HepG2 (cell line): ENCODE data around the gene HMCN2. TPM values are rescaled to one million over a fixed set of nuclear protein-coding genes. Genes with fewer than 3 reads are reported as not detected.

Experiments
- ATAC-seq: fragments of 200-7000 bp; cut with Tn5 transposase; 3 replicates; pipeline ENCODE4 v1.9.1; 2020; ENCODE audit warnings: mild to moderate bottlenecking, moderate library complexity
- BruUV-seq: library from RNA; stranded (reverse); fragments of 400-500 nt; replicated peaks from 2 replicates; lab custom pipeline; 2021; lab: Mats Ljungman, UMichigan
- CTCF ChIA-PET: fragments of 300-600 bp; formaldehyde crosslinking; extraction: SDS; loops from one replicate; lab custom pipeline; 2021; ENCODE audit warnings: low total read pairs, inconsistent platforms, low intra/inter-chr PET ratio; lab: Yijun Ruan, JAX
- POLR2A ChIA-PET: fragments of 350-600 bp; sonication (Branson Sonifier 250); formaldehyde crosslinking; loops from one replicate; lab custom pipeline; 2020; ENCODE audit warnings: antibody characterized with exemption, inconsistent platforms; lab: Yijun Ruan, JAX
- DNase-seq: peaks from one replicate; pipeline ENCODE4 v3.0.0-alpha.2; 2015; ENCODE audit warnings: low spot score
- FAIRE-seq: peaks from 3 replicates; lab custom pipeline; 2011; peaks lifted over from hg19 to GRCh38; lab: Jason Lieb, UNC
- H2AFZ ChIP-seq: one replicate; pipeline ENCODE4 v1.6.1; 2011; ENCODE audit warnings: low read length, inconsistent platforms
- H3K27ac ChIP-seq: fragments of 300-600 bp; 3 replicates; pipeline ENCODE4 v1.8.0; 2011; ENCODE audit warnings: mixed run types, mild to moderate bottlenecking, mixed read lengths, low read length, inconsistent platforms; ENCODE audit not compliant: insufficient read depth; ENCODE audit errors: extremely low read length
- H3K27me3 ChIP-seq, 2 experiments: fragments of 200-600 bp in 1 of 2; 2 replicates in 1 of 2; 3 replicates in 1 of 2; pipeline versions ENCODE4 v1.6.0 to v1.8.0; 2011; ENCODE audit warnings: low read length in 2 of 2, mild to moderate bottlenecking in 2 of 2, moderate library complexity in 2 of 2, inconsistent platforms in 1 of 2; ENCODE audit not compliant: insufficient read depth in 2 of 2, control insufficient read depth in 1 of 2
- H3K36me3 ChIP-seq, 2 experiments: fragments of 200-600 bp in 1 of 2; replicated peaks in 1 of 2; 2 replicates in 1 of 2; 3 replicates in 1 of 2; pipeline versions ENCODE4 v1.5.1 to v1.8.0; 2011; ENCODE audit warnings: low read length in 2 of 2, inconsistent platforms in 1 of 2; ENCODE audit not compliant: insufficient read depth in 2 of 2, control insufficient read depth in 1 of 2
- H3K4me1 ChIP-seq: 2 replicates; pipeline ENCODE4 v1.5.1; 2012; ENCODE audit warnings: low read length, inconsistent platforms; ENCODE audit not compliant: insufficient read depth
- H3K4me2 ChIP-seq: 2 replicates; pipeline ENCODE4 v1.6.0; 2011; ENCODE audit warnings: low read depth, low read length, inconsistent platforms
- H3K4me3 ChIP-seq, 3 experiments: fragments of 200-600 bp in 1 of 3; sonication (generic), shearing (Covaris generic) in 1 of 3; replicated peaks in 1 of 3; 2 replicates each; pipeline ENCODE4 v1.5.1; 2011 to 2016; ENCODE audit warnings: low read length in 3 of 3, inconsistent platforms in 2 of 3, low read depth in 2 of 3, mild to moderate bottlenecking in 2 of 3, control low read depth in 1 of 3, mixed read lengths in 1 of 3; ENCODE audit not compliant: insufficient read depth in 1 of 3
- H3K79me2 ChIP-seq: one replicate; pipeline ENCODE4 v1.6.1; 2011; ENCODE audit warnings: low read length, inconsistent platforms; ENCODE audit not compliant: insufficient read depth
- H3K9ac ChIP-seq: 2 replicates; pipeline ENCODE4 v1.6.0; 2011; ENCODE audit warnings: mild to moderate bottlenecking, low read depth, low read length, inconsistent platforms; ENCODE audit not compliant: insufficient read depth
- H3K9me3 ChIP-seq: 2 replicates; pipeline ENCODE4 v1.5.1; 2012; ENCODE audit warnings: mild to moderate bottlenecking, low read length
- H4K20me1 ChIP-seq: 2 replicates; pipeline ENCODE4 v1.6.0; 2011; ENCODE audit warnings: inconsistent platforms, mild to moderate bottlenecking, low read length, moderate library complexity; ENCODE audit not compliant: insufficient read depth
- CENPX ChIP-seq: sonication (generic); formaldehyde crosslinking; IDR thresholded peaks from 2 replicates; pipeline ENCODE4 v1.9.0; 2021; ENCODE audit warnings: mild to moderate bottlenecking, missing genetic modification reagents, moderate library complexity
- JUN ChIP-seq: sonication (generic); formaldehyde crosslinking; IDR thresholded peaks from 2 replicates; pipeline ENCODE4 v1.4.0; 2020; ENCODE audit warnings: mild to moderate bottlenecking, missing genetic modification reagents
- SMC3 ChIP-seq: IDR thresholded peaks from 2 replicates; pipeline ENCODE4 v1.6.1; 2011; ENCODE audit warnings: low read length, improper control_type of control experiment
- ZNF382 ChIP-seq: sonication (generic); formaldehyde crosslinking; IDR thresholded peaks from 2 replicates; pipeline ENCODE4 v1.5.0; 2020; ENCODE audit warnings: missing genetic modification reagents, mild to moderate bottlenecking, borderline replicate concordance
- ZNF768 ChIP-seq: sonication (generic); formaldehyde crosslinking; IDR thresholded peaks from 2 replicates; pipeline ENCODE4 v1.4.0; 2020; ENCODE audit warnings: missing genetic modification reagents
- ZNF788 ChIP-seq: sonication (generic); formaldehyde crosslinking; IDR thresholded peaks from 2 replicates; pipeline ENCODE4 v1.5.0; 2020; ENCODE audit warnings: mild to moderate bottlenecking, missing genetic modification reagents, borderline replicate concordance
- WGBS: methylation state at CpG from one replicate; pipeline ENCODE4 v1.1.6; 2017; ENCODE audit warnings: low lambda C conversion rate; 5-methylcytosine and 5-hydroxymethylcytosine counted together
- in situ Hi-C: cut with HindIII; loops from 2 replicates; pipeline ENCODE4 v1.10.0; 2017; ENCODE audit warnings: low pct_unique_long_range_greater_than_20kb; ENCODE audit not compliant: extremely low pct_ligation_motif_present
- intact Hi-C: fragments of 100-400 bp; cut with micrococcal nuclease; formaldehyde crosslinking; loops from one replicate; pipeline ENCODE4 v1.10.0; 2022; ENCODE audit not compliant: unreplicated experiment
- polyA plus RNA-seq, 8 experiments: library from polyadenylated mRNA; depleted of rRNA in 3 of 8; stranded (reverse) in 7 of 8; unstranded in 1 of 8; fragments of >200 nt; fragmentation: Illumina TruSeq in 4 of 8; extraction: Trizol in 4 of 8; gene quantifications; 2 replicates each; pipeline versions ENCODE4 v1.2.1 to v1.2.3, GENCODE V29; 2011 to 2016; ENCODE audit warnings: low read depth in 4 of 8, missing spikeins in 1 of 8, mixed read lengths in 1 of 8; ENCODE audit not compliant: insufficient read depth in 1 of 8
- total RNA-seq, 5 experiments: library from RNA; depleted of rRNA; stranded (reverse); fragments of >200 nt; fragmentation: Illumina TruSeq; extraction: Trizol; gene quantifications; 2 replicates each; pipeline ENCODE4 v1.2.3, GENCODE V29; 2016; ENCODE audit warnings: low read depth in 1 of 5

The HMCN2 gene
- total and polyA plus RNA-seq, 2 of the 13 experiments (the other 11 are each of a cell fraction or from before 2014, with no cell fraction given) = 0.09 TPM; not detected in 1

DNA sequence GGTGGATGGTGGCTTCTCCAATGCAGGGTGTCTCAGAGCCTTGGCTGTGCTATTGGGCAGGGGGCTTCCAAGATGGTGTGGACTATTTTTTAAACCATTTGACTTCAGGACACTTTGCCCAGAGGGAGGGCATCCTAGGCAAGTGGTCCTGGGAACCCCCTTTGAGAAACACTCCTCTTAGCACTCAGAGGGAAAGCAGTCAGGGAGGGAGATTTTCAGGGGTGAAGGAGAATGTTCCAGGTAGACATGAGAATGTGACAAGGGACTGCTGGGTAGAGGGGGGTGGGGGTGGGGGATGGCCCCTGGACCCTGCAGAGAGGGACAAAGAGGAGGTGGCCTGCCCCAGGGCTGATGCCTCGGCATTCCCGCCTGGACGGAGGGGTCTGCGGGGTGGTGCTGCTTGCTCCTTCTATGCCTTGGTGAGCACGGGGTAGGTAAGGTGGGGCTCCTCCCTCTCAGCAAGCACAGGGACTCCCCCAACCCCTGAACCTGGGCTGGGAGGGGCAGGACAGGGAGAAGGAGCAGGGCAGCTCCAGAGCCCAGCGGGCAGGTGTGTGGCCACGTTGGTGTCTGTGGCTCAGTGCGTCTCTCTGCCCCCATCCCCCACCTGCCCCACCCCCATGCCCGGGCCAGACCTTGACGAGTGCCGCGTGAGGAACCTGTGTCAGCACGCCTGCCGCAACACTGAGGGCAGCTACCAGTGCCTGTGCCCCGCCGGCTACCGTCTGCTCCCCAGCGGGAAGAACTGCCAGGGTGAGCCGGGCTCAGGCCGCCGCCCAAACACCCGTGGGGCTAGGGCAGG lies 165.4 kb downstream of the HMCN2 start (continued):
- TF ChIP-seq ZNF382 (CRISPR knock-in tag) (no peak), JUN (CRISPR knock-in tag) (no peak), SMC3 (no peak), CENPX (no peak)
- TF ChIP-seq, all 625 proteins: peak for 0

DNA sequence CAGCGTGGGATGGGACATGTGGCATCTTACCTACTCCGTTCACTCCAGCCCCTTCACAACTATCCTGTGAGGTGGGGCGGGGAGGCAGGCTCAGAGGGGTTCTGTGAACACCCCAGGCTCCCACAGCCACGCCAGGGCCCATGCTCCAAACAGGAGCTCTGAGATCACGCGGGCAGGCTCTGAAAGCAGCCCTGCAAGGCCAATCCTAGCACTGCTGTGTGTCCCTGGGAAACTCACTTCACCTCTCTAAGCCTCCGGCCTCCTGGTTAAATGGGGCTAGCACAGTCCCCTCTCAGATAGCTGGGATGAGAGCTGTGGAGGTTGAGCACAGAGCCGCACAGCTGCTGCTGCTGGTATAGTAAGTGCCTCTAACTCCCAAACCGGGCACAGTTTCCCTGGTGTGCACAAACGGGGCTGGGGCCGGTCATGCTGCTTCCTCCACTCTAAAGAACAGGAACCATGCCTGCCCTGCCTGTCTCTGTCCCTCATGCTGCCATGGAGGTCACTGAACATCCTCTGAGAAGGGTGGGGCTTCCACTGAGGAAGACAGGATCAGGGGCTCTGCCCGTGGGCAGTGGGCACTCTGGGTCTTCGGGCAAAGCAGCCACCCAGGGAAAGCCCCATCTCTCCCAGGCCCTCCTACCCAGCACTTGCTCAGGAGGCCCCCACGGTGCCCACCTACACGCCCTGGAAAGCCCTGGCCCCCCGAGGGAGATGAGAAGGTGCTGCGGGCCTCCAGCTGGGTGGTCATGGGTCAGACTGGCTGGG lies 166.2 kb downstream of the HMCN2 start:
- Histone ChIP-seq H3K4me1 (peaks cover 37% of the 10 kb centered on the region), H3K9me3 (no peaks in the 10 kb centered on the region), H3K36me3 (no peaks in the 10 kb centered on the region), H3K79me2 (no peaks in the 10 kb centered on the region), H4K20me1 (no peaks in the 10 kb centered on the region), H3K27me3 (peaks cover 11 to 54% of the 10 kb centered on the region in 2 experiments; a peak in 4 of 5 replicates), H3K27ac (no peak overlapping the region), H3K4me2 (no peak overlapping the region), H2AFZ (no peak overlapping the region), H3K9ac (no peak overlapping the region), H3K4me3 (no peak overlapping the region)
- no peak for FAIRE-seq
- in situ Hi-C loops (no loop called here), intact Hi-C loops (loop anchor here (2.0 kb wide), 1 partner anchor 19 kb away; no protein-coding TSS in a partner anchor)
- ChIA-PET POLR2A (no interaction called here), CTCF (no interaction called here)
- TF ChIP-seq ZNF768 (CRISPR knock-in tag) (peak; percentile 57; the same call in 1 of the 2 replicates), ZNF788 (no peak)
- DNase-seq = no peak
- WGBS = 0% methylated on average over 1 of the region's 17 CpGs
- no peak for ATAC-seq
- BruUV-seq = no TSS peak
